ENCODE results near the gene INSRR. TPM values are rescaled to one million over a fixed set of nuclear protein-coding genes. Genes with fewer than 3 reads are reported as not detected.

Gene INSRR
- total and polyA plus RNA-seq, 2 of the 4 experiments (the other 2 are of a cell fraction): not detected

DNA sequence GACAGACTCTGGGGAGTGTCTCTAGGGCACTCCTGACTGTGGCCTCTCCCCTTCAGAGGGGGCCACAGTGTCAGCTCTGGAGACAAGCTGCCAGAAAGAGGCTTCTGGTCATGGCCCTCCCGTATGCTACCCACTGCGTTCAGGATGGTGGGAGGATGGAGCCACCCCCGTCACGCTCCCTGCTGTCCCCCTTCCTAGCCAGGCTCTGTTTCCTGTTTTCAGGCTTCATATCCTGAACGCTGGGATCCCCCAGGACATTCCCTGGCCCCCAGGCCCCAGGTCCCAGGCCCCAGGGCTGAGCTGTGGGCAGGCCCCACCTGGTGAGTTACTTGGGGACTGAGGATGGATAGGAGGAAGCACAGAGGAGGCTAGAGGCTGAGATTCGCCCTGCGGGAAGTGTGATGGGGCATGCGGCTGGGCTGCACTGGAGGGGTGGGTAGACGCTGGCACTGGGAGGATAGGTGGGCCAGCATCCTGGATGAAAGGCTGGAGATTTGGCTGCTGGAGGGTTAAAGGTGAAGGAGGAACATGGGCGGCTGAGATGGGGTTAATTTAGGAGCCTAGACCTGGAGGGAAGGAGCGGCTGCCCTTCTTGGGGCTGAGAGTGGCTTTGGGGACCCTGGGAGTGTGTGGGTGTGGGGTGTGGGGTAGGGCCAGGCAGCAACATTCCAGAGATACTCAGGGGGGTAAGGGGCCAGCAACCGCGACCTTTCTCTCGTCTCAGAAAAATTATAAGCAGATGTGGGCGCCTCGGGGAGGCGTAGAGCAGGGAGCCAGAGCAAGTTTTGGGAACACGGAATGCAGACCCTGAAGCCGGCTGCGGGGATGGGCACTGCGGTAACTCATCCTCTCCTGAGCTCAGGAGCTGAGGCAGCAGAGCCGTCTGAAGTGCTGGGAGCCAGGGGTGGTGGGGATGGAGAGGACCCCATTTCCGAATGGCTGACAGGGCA lies 43.3 kb upstream of the INSRR start (continued):
- no peak for TF ChIP-seq BHLHE40 (IDR thresholded peaks at IDR 0.05; ENCODE audit: low read depth, low read length)
- no peak for TF ChIP-seq POLR2A (IDR thresholded peaks at IDR 0.05; ENCODE audit: low read depth, low read length)

DNA sequence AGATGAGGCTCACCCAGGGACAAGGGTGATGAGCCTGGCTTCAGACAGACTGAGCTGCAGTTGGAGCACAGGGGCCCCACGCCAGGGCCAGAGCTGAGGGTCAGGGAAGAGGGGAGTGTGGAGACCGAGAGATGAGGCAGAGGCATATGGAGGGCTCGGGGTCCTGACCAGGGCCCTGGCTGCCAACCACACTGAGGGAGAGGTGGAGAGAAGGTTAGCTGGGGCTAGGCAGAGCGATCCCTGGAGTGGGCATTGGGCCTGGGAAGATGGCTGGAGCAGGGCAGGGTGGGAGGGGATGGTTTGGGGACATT lies 42.6 kb upstream of the INSRR start:
- Histone ChIP-seq H3K9ac (ENCODE audit: low read depth, low read length) (no peak overlapping the region), H3K9me1 (ENCODE audit: insufficient read depth, low read length) (peaks cover 23% of the 10 kb centered on the region), H3K79me1 (ENCODE audit: low read depth in 1 of 2, low read length in 2 of 2) (peaks cover 23 to 88% of the 10 kb centered on the region in 2 experiments), H4K5ac (ENCODE audit: low read depth, low read length) (no peak overlapping the region), H2BK15ac (ENCODE audit: low read depth, low read length) (no peak overlapping the region), H3K27ac (ENCODE audit: insufficient read depth, low read length) (no peak overlapping the region), H2AFZ (replicated peaks; ENCODE audit: low read length, poor library complexity) (no peak overlapping the region), H3K14ac (replicated peaks; ENCODE audit: low read depth, low read length) (no peak overlapping the region), H3K56ac (ENCODE audit: extremely low read depth, insufficient read depth, low read length) (no peak overlapping the region), H3K4me2 (ENCODE audit: low read depth, low read length) (no peak overlapping the region), H2BK20ac (ENCODE audit: low read depth, low read length) (no peak overlapping the region), H3K9me3 (ENCODE audit: control insufficient read depth, insufficient read depth, low read length) (no peaks in the 10 kb centered on the region), H2AK9ac (replicated peaks; ENCODE audit: low read depth, low read length, poor library complexity) (no peak overlapping the region), H2AK5ac (ENCODE audit: low read depth, low read length) (peak overlapping the region; percentile 43; the same call in 1 of the 2 replicates), H4K91ac (ENCODE audit: insufficient read depth, low read depth, low read length) (peak overlapping the region; percentile 29; the same call in 1 of the 2 replicates), H3K4me1 (ENCODE audit: control insufficient read depth, insufficient read depth, low read length) (peaks cover 35% of the 10 kb centered on the region), H3K23ac (ENCODE audit: low read depth, low read length) (no peak overlapping the region), H4K20me1 (ENCODE audit: insufficient read depth, low read length) (peaks cover 2% of the 10 kb centered on the region; the same call in 1 of the 2 replicates), H3K18ac (ENCODE audit: low read depth, low read length) (no peak overlapping the region), H4K8ac (ENCODE audit: low read depth in 2 of 2, low read length in 2 of 2) (no peak overlapping the region), H3K36me3 (ENCODE audit: control insufficient read depth, insufficient read depth, low read length) (peaks cover 7% of the 10 kb centered on the region; the same call in 1 of the 2 replicates), H2BK5ac (ENCODE audit: low read depth, low read length, poor library complexity, severe bottlenecking) (peak overlapping the region; percentile 12), H2BK120ac (ENCODE audit: low read depth, low read length) (no peak overlapping the region), H3K27me3 (ENCODE audit: control insufficient read depth, insufficient read depth, low read length) (no peaks in the 10 kb centered on the region), H3K4ac (ENCODE audit: low read depth, low read length) (0 out of 2 replicates have a peak overlapping the region, but pooled peaks have one; percentile 5), H3K4me3 (ENCODE audit: insufficient read depth, low read depth, low read length) (no peak overlapping the region)
- no CpG with 5 or more reads among the region's 4 CpGs for WGBS, 2 experiments (ENCODE audit: extremely low coverage in 2 of 2, insufficient read length in 1 of 2)
- ChIA-PET POLR2A (ENCODE audit: unreplicated experiment) (no interaction called here), CTCF (no interaction called here)
- ATAC-seq (ENCODE audit: low read depth) (no peak), DNase-seq (no peak)
- intact Hi-C loops (cut with micrococcal nuclease): no loop called here
- in situ Hi-C loops (cut with MboI; ENCODE audit: low sequenced_read_pairs): no loop called here
- BruUV-seq (replicated peaks): no TSS peak
- dilution Hi-C loops (cut with HindIII; ENCODE audit: low sequenced_read_pairs, unreplicated experiment): no loop called here
- TF ChIP-seq RAD21 (IDR thresholded peaks at IDR 0.05; ENCODE audit: low read length): no peak
- no peak for TF ChIP-seq POLR2A (IDR thresholded peaks at IDR 0.05; ENCODE audit: low read depth, low read length)
- no peak for TF ChIP-seq CHD1 (IDR thresholded peaks at IDR 0.05; ENCODE audit: low read depth, low read length)
- TF ChIP-seq MAZ (IDR thresholded peaks at IDR 0.05; ENCODE audit: borderline replicate concordance, low read depth, low read length): no peak
- TF ChIP-seq, protein P1, sequence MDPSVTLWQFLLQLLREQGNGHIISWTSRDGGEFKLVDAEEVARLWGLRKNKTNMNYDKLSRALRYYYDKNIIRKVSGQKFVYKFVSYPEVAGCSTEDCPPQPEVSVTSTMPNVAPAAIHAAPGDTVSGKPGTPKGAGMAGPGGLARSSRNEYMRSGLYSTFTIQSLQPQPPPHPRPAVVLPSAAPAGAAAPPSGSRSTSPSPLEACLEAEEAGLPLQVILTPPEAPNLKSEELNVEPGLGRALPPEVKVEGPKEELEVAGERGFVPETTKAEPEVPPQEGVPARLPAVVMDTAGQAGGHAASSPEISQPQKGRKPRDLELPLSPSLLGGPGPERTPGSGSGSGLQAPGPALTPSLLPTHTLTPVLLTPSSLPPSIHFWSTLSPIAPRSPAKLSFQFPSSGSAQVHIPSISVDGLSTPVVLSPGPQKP (IDR thresholded peaks at IDR 0.05; ENCODE audit: borderline replicate concordance, low read depth, low read length): no peak
- no peak for TF ChIP-seq CEBPB (IDR thresholded peaks at IDR 0.05; ENCODE audit: low read depth, low read length)
- TF ChIP-seq RFX5 (IDR thresholded peaks at IDR 0.05; ENCODE audit: low read depth, low read length): no peak
- no peak for TF ChIP-seq MXI1 (IDR thresholded peaks at IDR 0.05; ENCODE audit: borderline replicate concordance, low read depth, low read length)
- TF ChIP-seq RCOR1 (IDR thresholded peaks at IDR 0.05; ENCODE audit: insufficient replicate concordance, low read length): no peak
- no peak for TF ChIP-seq MAFK (IDR thresholded peaks at IDR 0.05; ENCODE audit: low read depth, low read length)
- TF ChIP-seq NFE2L2 (IDR thresholded peaks at IDR 0.05; ENCODE audit: low read depth, low read length): no peak
- TF ChIP-seq, protein P2, sequence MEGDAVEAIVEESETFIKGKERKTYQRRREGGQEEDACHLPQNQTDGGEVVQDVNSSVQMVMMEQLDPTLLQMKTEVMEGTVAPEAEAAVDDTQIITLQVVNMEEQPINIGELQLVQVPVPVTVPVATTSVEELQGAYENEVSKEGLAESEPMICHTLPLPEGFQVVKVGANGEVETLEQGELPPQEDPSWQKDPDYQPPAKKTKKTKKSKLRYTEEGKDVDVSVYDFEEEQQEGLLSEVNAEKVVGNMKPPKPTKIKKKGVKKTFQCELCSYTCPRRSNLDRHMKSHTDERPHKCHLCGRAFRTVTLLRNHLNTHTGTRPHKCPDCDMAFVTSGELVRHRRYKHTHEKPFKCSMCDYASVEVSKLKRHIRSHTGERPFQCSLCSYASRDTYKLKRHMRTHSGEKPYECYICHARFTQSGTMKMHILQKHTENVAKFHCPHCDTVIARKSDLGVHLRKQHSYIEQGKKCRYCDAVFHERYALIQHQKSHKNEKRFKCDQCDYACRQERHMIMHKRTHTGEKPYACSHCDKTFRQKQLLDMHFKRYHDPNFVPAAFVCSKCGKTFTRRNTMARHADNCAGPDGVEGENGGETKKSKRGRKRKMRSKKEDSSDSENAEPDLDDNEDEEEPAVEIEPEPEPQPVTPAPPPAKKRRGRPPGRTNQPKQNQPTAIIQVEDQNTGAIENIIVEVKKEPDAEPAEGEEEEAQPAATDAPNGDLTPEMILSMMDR (conservative IDR thresholded peaks at IDR 0.05; ENCODE audit: low read depth, low read length): no peak
- TF ChIP-seq BHLHE40 (IDR thresholded peaks at IDR 0.05; ENCODE audit: low read depth, low read length): no peak
- TF ChIP-seq FOS (IDR thresholded peaks at IDR 0.05; ENCODE audit: low read depth, low read length): no peak

Data from IMR-90 (cell line).